ENCODE data around the gene RSPO3. TPM values are rescaled to one million over a fixed set of nuclear protein-coding genes. Genes with fewer than 3 reads are reported as not detected.

RSPO3 gene
- total and polyA plus RNA-seq, 2 of the 13 experiments (the other 11 are each of a cell fraction or from before 2014, with no cell fraction given), result not detected

DNA sequence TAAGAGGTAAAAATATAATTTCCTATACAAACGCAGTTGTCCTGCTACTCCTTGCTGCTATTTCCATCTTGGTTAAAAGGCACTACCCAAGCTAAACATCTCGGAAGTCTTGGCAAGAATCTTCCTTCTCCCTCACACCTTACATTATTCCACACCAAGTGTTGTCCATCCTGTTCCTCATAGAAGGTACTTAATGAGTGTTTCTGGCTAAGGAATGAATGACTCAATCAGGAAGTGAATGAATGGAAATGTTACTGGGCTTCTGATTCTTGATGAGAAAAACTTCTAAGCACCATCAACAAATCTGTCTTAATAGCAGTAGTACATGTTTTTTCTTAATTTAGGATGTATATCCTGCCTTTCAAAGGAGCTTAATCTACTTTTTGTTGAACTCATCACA is 40.6 kb upstream of the RSPO3 start (continued):
- TF ChIP-seq U2AF2 (IDR thresholded peaks at IDR 0.05; ENCODE audit: low read depth, low read length) (no peak), RBFOX2 (IDR thresholded peaks at IDR 0.05; ENCODE audit: low read depth, low read length) (no peak), ZBTB20 (CRISPR knock-in tag; IDR thresholded peaks at IDR 0.05; ENCODE audit: borderline replicate concordance, low read depth) (no peak)
- TF ChIP-seq, protein P1, sequence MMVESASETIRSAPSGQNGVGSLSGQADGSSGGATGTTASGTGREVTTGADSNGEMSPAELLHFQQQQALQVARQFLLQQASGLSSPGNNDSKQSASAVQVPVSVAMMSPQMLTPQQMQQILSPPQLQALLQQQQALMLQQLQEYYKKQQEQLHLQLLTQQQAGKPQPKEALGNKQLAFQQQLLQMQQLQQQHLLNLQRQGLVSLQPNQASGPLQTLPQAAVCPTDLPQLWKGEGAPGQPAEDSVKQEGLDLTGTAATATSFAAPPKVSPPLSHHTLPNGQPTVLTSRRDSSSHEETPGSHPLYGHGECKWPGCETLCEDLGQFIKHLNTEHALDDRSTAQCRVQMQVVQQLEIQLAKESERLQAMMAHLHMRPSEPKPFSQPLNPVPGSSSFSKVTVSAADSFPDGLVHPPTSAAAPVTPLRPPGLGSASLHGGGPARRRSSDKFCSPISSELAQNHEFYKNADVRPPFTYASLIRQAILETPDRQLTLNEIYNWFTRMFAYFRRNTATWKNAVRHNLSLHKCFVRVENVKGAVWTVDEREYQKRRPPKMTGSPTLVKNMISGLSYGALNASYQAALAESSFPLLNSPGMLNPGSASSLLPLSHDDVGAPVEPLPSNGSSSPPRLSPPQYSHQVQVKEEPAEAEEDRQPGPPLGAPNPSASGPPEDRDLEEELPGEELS (CRISPR knock-in tag; IDR thresholded peaks at IDR 0.05), result no peak

- Histone ChIP-seq H3K4me2 (ENCODE audit: low read depth, low read length) (no peak overlapping the region), H3K4me3 (replicated peaks in 1 of 3; ENCODE audit: insufficient read depth in 1 of 3, low read depth in 2 of 3, low read length in 3 of 3) (no peak overlapping the region), H3K9me3 (ENCODE audit: low read length) (no peaks in the 10 kb centered on the region), H2AFZ (ENCODE audit: low read length) (no peak overlapping the region), H3K27ac (ENCODE audit: extremely low read length, insufficient read depth, low read length) (no peak overlapping the region), H3K9ac (ENCODE audit: insufficient read depth, low read depth, low read length) (no peak overlapping the region), H3K4me1 (ENCODE audit: insufficient read depth, low read length) (no peaks in the 10 kb centered on the region), H3K79me2 (ENCODE audit: insufficient read depth, low read length) (no peaks in the 10 kb centered on the region), H3K27me3 (ENCODE audit: control insufficient read depth in 1 of 2, insufficient read depth in 2 of 2, low read length in 2 of 2) (no peaks in the 10 kb centered on the region; a peak in 1 of 5 replicates), H4K20me1 (ENCODE audit: insufficient read depth, low read length) (no peaks in the 10 kb centered on the region), H3K36me3 (replicated peaks in 1 of 2; ENCODE audit: control insufficient read depth in 1 of 2, insufficient read depth in 2 of 2, low read length in 2 of 2) (no peaks in the 10 kb centered on the region)
- CTCF ChIA-PET (ENCODE audit: low intra/inter-chr PET ratio, low total read pairs), result no interaction called here
- TF ChIP-seq ZNF20 (CRISPR knock-in tag; IDR thresholded peaks at IDR 0.05) (no peak), MAFK (conservative IDR thresholded peaks at IDR 0.05 in 1 of 2, IDR thresholded peaks at IDR 0.05 in 1 of 2; ENCODE audit: low read length in 2 of 2) (peak; percentile 48 to 79; a peak in 3 of 4 replicates), MAFF (IDR thresholded peaks at IDR 0.05; ENCODE audit: low read depth, low read length) (peak; percentile 55; the same call in 1 of the 2 replicates), ZNF383 (CRISPR knock-in tag; IDR thresholded peaks at IDR 0.05; ENCODE audit: borderline replicate concordance) (no peak), ZNF761 (CRISPR knock-in tag; conservative IDR thresholded peaks at IDR 0.05) (no peak), SMAD1 (CRISPR knock-in tag; IDR thresholded peaks at IDR 0.05; ENCODE audit: borderline replicate concordance, low read depth) (no peak), BATF2 (CRISPR knock-in tag; IDR thresholded peaks at IDR 0.05) (no peak), KDM2A (CRISPR knock-in tag; IDR thresholded peaks at IDR 0.05; ENCODE audit: borderline replicate concordance, low read depth) (no peak)
- FAIRE-seq (no peak), ATAC-seq (no peak), DNase-seq (ENCODE audit: low spot score) (no peak)
- in situ Hi-C loops (cut with HindIII; ENCODE audit: extremely low pct_ligation_motif_present, low pct_unique_long_range_greater_than_20kb) (no loop called here), intact Hi-C loops (cut with micrococcal nuclease; ENCODE audit: unreplicated experiment) (no loop called here)
- BruUV-seq (replicated peaks), result no TSS peak
- POLR2A ChIA-PET, result no interaction called here
- WGBS (ENCODE audit: low lambda C conversion rate), result under 1% methylated on average over 5 of the region's 5 CpGs
Observed at GRCh38 chr6:127078669-127079068, 39.8 kb upstream of the RSPO3 start.

All from HepG2 (cell line).